Mammary microvascular endothelial cell (primary cell): ENCODE measurements around the gene SPDYE8. TPM values are rescaled to one million over a fixed set of nuclear protein-coding genes. Genes with fewer than 3 reads are reported as not detected.

Source experiments
- total RNA-seq: library from RNA; depleted of rRNA; stranded (reverse); fragments of >200 nt; gene quantifications from 2 replicates; pipeline ENCODE4 v1.2.3, GENCODE V29; 2015

The SPDYE8 gene, protein sequence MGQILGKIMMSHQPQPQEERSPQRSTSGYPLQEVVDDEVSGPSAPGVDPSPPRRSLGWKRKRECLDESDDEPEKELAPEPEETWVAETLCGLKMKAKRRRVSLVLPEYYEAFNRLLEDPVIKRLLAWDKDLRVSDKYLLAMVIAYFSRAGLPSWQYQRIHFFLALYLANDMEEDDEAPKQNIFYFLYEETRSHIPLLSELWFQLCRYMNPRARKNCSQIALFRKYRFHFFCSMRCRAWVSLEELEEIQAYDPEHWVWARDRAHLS
- total RNA-seq, result not detected in 2 replicates

DNA sequence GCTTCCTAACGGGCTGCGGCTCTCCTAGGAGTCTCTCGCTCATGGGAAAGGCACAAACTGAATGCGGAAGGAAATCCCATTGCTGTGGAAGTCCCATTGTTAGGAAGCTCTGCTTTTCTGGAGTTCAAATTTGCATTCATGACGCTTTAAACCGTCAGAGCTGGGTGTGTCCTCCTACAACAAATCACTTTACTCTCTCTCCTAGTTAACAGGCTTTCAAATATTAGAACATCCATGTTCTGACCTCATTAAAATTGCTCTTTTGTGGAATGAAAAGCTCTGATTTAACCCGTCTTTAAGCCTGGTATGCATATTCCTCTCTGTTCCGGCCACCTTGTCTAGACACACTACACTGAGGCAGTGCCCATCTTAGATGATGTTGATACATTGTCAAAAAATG is at the start of gene SPDYE8:
SPDYE8 (minus strand) TSS at position 101 of the 400 bp plus-strand sequence. CDS start 1,800 bp downstream, outside the sequence.

DNA sequence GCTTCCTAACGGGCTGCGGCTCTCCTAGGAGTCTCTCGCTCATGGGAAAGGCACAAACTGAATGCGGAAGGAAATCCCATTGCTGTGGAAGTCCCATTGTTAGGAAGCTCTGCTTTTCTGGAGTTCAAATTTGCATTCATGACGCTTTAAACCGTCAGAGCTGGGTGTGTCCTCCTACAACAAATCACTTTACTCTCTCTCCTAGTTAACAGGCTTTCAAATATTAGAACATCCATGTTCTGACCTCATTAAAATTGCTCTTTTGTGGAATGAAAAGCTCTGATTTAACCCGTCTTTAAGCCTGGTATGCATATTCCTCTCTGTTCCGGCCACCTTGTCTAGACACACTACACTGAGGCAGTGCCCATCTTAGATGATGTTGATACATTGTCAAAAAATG is 28.2 kb upstream of the SPDYE8 start, which contains the start of gene SPDYE11:
SPDYE11 (minus strand) TSS at position 101 of the 400 bp plus-strand sequence. CDS start 1,800 bp downstream, outside the sequence.

Other genes starting within 250 kb of the SPDYE8 start
- gene TYW1B, start 201.6 kb downstream of the SPDYE8 start, total RNA-seq, result 0.33 and 0.79 TPM in 2 replicates
- 9.6 and 10.2 TPM in 2 replicates for gene POM121, start 104.7 kb downstream of the SPDYE8 start, total RNA-seq
- gene TRIM74, start 60.3 kb downstream of the SPDYE8 start, total RNA-seq, result not detected in 2 replicates
- gene SPDYE11, start 28.1 kb upstream of the SPDYE8 start, total RNA-seq, result not detected in 2 replicates
- gene SPDYE9, start 56.3 kb upstream of the SPDYE8 start, total RNA-seq, result not detected in 2 replicates